ENCODE results near the gene DAB2IP. TPM values are rescaled to one million over a fixed set of nuclear protein-coding genes. Genes with fewer than 3 reads are reported as not detected.

Gene DAB2IP
- total RNA-seq, 2 donors from 2014 or later: not detected

DNA sequence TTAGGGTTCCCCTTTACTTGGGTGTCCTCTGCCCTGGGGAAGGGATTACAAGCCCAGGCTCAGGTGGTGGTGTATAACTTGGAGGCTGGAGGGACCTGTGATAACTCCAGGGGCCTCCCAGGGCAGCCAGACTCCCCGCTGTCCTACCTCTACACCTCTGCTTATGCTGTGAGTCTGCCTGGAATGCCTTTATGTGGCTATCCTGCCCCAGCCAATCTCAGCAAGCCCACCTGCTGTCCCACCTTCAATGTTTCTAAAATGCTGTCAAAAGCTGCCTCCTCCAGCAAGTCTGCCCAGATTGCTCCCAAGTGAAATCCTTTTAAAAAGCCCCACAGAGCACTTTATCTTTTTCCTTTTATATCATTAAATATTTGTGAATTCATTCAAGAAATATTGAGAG, 39.3 kb downstream of the DAB2IP start:
- ATAC-seq (no peak), DNase-seq (no peak)
- Mint-ChIP-seq H3K4me1 (peaks cover 2% of the 10 kb centered on the region), H3K4me3 (no peak overlapping the region), H3K27me3 (peaks cover 21% of the 10 kb centered on the region), H3K36me3 (ENCODE audit: low read depth) (no peaks in the 10 kb centered on the region), H3K27ac (no peak overlapping the region)
- no peaks in the 10 kb centered on the region for H3K9me3 ChIP-seq (ENCODE audit: control insufficient read depth, low read length, poor library complexity, severe bottlenecking)

DNA sequence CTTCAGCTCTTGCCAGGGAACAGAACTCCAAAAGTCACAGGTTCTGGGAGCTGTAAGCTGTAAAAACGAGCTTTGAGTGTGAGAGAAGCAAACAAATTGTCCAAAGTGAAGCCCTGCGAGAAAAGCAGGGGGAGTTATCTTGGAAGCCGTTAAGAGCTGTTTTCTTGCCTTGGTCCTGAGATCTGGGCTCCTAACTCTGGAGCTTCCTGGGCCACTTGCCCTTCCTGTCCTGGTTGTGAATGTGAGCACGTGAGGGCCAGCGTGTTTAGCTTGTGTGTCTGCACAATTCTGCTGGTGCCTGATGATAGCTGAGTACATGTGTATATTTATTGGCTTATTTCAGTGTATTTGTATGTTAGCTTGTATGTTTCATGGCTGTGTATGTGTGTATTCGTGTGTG, 40.5 kb downstream of the DAB2IP start:
- Mint-ChIP-seq H3K4me3 (no peak overlapping the region), H3K27ac (no peak overlapping the region), H3K27me3 (peaks cover 22% of the 10 kb centered on the region), H3K36me3 (ENCODE audit: low read depth) (peaks cover 2% of the 10 kb centered on the region), H3K4me1 (peaks cover 6% of the 10 kb centered on the region)
- no peaks in the 10 kb centered on the region for H3K9me3 ChIP-seq (ENCODE audit: control insufficient read depth, low read length, poor library complexity, severe bottlenecking)
- ATAC-seq (no peak), DNase-seq (no peak)

DNA sequence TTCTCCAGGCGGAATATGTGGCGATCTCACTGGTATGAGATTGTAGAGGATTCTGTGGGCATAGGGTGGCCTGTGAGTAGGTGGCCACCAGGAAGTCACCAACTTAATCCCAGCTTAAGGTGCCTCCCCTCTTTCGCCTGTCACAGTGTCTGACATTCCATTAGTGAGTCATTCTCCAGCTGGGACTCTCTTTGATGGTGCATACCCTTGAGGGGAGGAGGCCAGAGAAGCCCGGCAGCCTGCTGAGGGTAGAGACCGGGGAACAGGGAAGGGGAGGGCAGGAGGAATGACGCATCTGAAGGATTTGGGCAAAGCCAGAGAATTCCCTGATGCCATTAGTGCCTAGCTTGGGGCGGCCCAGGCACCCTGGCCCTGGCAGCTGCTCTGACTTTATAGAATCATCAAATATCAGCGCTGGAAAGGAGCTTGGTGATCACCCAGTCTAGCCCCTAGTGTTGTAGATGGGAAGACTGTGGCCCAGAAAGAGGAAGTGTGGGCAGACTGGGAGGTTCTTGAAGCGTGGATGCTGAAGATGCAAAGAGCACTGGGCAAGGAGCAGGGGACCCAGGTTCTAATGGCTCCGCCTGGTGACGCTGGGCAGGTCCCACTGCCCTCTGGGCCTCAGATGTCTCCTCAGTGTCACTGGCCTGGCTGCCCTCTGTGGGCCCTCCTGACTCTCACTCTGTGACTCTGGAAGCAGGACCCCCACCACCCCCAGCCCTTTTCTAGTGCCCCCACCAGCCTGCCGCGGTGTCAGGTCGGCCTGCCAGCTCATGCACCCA, 41.4 kb downstream of the DAB2IP start:
- no peaks in the 10 kb centered on the region for H3K9me3 ChIP-seq (ENCODE audit: control insufficient read depth, low read length, poor library complexity, severe bottlenecking)

DNA sequence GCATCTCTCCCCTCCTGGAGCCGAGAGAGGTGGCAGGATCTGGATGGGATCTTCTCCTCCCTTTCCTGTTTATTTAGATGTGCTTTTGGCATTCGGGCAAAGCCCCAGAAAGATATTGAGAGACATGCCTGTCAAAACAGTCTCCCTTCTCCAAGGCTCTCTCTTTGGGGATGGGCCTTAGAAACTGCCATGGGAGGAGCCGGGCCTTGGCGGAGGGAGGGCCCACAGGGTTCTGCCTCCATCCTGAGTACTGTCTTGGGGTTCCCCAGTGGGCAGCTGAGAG, 41.9 kb downstream of the DAB2IP start:
- peaks cover 32% of the 10 kb centered on the region for H3K27me3 Mint-ChIP-seq
- H3K4me1 Mint-ChIP-seq: peaks cover 12% of the 10 kb centered on the region
- peaks cover 4% of the 10 kb centered on the region for H3K36me3 Mint-ChIP-seq (ENCODE audit: low read depth)
- ATAC-seq (no peak), DNase-seq (no peak)
- H3K4me3 Mint-ChIP-seq: no peak overlapping the region
- no peaks in the 10 kb centered on the region for H3K9me3 ChIP-seq (ENCODE audit: control insufficient read depth, low read length, poor library complexity, severe bottlenecking)
- no peak overlapping the region for H3K27ac Mint-ChIP-seq

More for the DNA sequence above, 41.4 kb downstream of the DAB2IP start:
- Mint-ChIP-seq H3K27me3 (peaks cover 27% of the 10 kb centered on the region), H3K4me1 (peaks cover 12% of the 10 kb centered on the region), H3K27ac (peak overlapping the region; percentile 68), H3K4me3 (no peak overlapping the region), H3K36me3 (ENCODE audit: low read depth) (peaks cover 4% of the 10 kb centered on the region)
- DNase-seq (no peak), ATAC-seq (no peak)

DNA sequence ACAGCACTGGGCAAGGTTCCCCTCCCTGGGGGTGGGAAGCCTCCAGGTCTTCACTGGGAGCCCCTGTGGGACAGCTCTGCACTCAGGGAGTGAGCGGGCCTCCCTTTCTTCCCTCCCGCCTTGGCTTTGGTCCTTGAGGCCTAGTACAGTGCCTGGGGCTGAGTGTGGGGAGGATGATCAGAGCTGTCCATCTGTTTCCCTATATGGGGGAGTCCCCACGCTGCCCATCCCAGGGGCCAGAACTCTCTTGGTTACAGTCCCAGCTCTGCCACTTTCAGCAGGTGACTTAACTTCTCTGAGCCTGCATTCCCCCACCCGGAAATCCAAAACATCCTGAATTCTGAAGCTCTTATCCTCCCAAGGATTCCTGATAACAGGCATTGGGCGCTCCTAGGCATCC, 42.6 kb downstream of the DAB2IP start:
- DNase-seq (no peak), ATAC-seq (no peak)
- peaks cover 12% of the 10 kb centered on the region for H3K4me1 Mint-ChIP-seq
- peaks cover 4% of the 10 kb centered on the region for H3K36me3 Mint-ChIP-seq (ENCODE audit: low read depth)
- no peak overlapping the region for H3K4me3 Mint-ChIP-seq
- H3K9me3 ChIP-seq (ENCODE audit: control insufficient read depth, low read length, poor library complexity, severe bottlenecking): no peaks in the 10 kb centered on the region
- no peak overlapping the region for H3K27ac Mint-ChIP-seq
- peaks cover 33% of the 10 kb centered on the region for H3K27me3 Mint-ChIP-seq

DNA sequence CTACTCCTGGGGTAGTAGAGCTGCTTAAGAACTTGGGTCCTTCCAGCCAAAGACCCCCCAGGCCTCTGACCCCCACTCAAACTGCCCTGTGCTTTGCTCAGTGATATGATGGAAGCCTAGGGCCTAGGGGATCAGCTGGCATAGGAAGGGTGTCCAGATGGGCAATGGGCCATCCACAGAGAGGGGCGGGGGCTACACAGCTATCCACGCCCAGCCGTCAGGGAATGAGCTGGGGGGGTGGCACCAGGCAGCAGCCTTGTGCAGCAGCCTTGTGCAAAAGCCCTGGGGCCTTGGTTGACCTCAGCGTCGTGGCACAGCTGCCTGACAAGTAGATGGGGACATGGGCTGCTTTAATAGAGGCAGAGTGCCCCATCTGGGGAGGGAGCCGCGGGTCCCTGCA, 43.2 kb downstream of the DAB2IP start:
- peaks cover 4% of the 10 kb centered on the region for H3K36me3 Mint-ChIP-seq (ENCODE audit: low read depth)
- DNase-seq (no peak), ATAC-seq (no peak)
- H3K27ac Mint-ChIP-seq: no peak overlapping the region
- H3K4me1 Mint-ChIP-seq: peaks cover 12% of the 10 kb centered on the region
- no peaks in the 10 kb centered on the region for H3K9me3 ChIP-seq (ENCODE audit: control insufficient read depth, low read length, poor library complexity, severe bottlenecking)
- no peak overlapping the region for H3K4me3 Mint-ChIP-seq
- H3K27me3 Mint-ChIP-seq: peaks cover 33% of the 10 kb centered on the region

DNA sequence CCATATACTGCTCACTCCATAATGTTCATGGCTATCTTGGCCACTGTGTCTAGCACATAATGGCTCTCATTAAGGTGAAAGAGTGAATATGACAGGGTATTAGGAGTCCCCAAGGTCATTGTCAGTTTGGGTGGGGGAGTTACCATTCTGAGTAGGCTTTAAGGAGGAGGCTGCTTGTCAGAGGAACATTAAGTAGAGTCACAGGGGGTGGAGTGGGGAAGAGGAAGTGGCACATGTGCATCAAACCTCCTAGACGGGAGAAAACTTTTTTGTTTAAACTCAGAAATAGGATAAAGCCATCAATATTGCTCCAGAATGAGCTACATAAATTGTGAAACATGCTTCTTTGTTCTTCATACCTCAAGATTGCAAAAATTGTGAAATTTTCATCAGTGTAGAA, 45.5 kb downstream of the DAB2IP start:
- peaks cover 4% of the 10 kb centered on the region for H3K36me3 Mint-ChIP-seq (ENCODE audit: low read depth)
- no peaks in the 10 kb centered on the region for H3K9me3 ChIP-seq (ENCODE audit: control insufficient read depth, low read length, poor library complexity, severe bottlenecking)
- H3K4me1 Mint-ChIP-seq: peaks cover 12% of the 10 kb centered on the region
- ATAC-seq: no peak
- peak overlapping the region; percentile 28 for H3K4me3 Mint-ChIP-seq
- H3K27ac Mint-ChIP-seq: no peak overlapping the region
- no peak for DNase-seq
- peaks cover 47% of the 10 kb centered on the region for H3K27me3 Mint-ChIP-seq

DNA sequence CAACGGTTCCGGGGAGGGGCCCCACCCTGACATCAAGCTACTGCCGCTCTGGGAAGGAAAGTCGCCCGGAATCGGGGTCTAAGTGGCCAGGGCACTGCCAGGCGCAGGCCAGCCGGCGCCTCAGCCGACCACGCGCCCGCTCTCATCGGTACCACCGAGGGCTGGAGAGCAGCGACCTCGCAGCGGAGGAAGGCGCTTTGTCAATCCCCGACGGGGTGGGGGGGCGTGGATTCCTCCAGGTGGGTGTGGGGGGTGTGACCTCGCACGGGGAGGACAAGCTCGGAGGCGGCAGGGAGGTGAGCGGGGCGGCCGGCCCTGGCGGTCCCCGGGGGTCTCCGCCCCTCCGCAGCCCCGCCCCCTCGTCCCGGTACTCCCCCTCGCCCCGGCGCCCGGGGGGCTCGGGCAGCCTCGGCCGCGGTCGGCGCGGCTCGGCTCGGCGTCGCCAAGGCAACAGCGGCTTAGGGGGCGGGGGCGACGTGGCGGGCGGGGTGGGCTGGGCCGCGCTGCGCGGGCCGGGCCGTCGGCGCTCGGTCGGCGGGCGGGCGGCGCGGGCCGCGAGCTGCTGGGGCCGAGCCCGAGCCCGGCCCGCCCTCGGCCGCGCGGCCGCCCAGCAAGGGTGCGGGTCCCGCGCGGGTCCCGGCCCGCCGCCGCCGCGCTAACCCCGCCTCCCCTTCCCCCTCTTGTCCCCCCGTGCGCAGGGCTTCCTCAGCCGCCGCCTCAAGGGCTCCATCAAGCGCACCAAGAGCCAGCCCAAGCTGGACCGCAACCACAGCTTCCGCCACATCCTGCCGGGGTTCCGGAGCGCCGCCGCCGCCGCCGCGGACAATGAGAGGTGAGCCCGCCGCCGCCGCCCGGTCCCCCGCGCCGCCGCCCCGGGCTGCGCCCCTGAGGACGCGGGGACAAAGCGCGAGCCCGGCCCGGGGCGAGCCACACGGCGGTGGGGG, 47.5 kb downstream of the DAB2IP start:
- Mint-ChIP-seq H3K4me3 (peak overlapping the region; percentile 56), H3K27me3 (peaks cover 50% of the 10 kb centered on the region), H3K4me1 (peaks cover 10% of the 10 kb centered on the region), H3K27ac (no peak overlapping the region), H3K36me3 (ENCODE audit: low read depth) (peaks cover 4% of the 10 kb centered on the region)
- DNase-seq (no peak), ATAC-seq (peak; percentile 63)
- no peaks in the 10 kb centered on the region for H3K9me3 ChIP-seq (ENCODE audit: control insufficient read depth, low read length, poor library complexity, severe bottlenecking)

DNA sequence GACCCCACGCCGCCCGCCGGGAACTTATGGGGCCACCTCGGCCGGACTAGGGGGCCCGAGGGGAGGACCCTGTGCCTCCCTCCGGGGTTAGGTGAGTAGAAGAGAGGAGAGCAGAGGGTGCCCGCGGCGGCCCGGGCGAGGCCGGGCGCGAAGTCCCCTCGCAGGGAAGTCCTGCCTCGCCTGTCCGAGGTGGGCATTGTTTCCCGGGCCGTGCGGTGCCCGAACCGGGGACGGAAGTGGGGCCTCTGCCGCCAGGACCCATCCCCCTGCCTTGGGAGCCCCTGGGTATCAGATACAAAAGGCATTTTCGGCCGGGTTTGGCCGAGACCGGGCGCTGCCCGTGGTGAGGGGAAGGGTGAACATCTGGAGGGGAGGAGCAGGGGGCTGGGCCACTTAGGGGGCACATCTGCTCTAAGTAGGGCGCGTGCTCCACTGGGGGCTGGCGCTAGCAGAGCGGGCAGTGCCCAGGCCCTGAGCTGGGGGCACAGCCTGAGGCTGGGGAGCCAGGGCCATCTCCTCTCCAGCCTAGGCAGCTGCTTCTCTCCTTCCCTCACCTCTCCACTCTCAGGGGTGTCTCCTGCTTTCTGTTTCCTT, 48.2 kb downstream of the DAB2IP start:
- no peak for ATAC-seq
- Mint-ChIP-seq H3K36me3 (ENCODE audit: low read depth) (peaks cover 4% of the 10 kb centered on the region), H3K4me3 (no peak overlapping the region), H3K4me1 (peaks cover 10% of the 10 kb centered on the region), H3K27ac (no peak overlapping the region), H3K27me3 (peaks cover 58% of the 10 kb centered on the region)
- H3K9me3 ChIP-seq (ENCODE audit: control insufficient read depth, low read length, poor library complexity, severe bottlenecking): no peaks in the 10 kb centered on the region
- DNase-seq: no peak

DNA sequence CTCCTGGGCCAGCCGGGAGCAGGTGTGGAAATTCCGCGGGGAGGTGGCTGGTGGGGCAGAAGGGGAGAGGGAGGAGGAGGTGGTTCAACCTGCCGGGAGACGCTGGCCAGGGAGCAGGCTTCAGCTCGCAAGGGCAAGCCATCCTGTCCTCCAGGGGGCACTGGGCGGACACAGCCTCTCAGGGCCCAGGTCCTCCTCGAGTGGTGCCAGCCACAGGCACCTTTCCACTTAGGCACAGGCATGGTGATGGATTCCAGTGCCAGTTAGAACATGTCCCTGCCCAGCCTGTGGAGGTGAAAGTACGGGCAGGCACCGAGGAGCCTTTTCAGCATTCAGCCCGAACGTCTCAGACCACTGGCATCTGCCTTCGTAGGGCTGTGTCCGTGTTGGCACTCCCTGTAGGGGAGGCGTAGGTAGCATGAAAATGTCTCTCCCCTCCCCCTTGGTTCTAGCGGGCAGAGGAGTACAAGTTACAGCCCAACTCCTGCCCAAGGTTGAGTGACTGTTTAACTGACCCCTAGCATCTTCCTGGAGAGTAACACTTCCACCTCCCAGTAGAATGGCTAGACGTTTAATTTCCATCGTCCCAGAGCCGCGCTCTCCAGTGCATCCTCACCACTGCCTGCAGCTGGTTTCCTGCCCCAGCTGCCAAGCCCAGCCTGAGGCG, 48.9 kb downstream of the DAB2IP start:
- DNase-seq (no peak), ATAC-seq (no peak)
- Mint-ChIP-seq H3K27ac (no peak overlapping the region), H3K27me3 (peaks cover 64% of the 10 kb centered on the region), H3K4me3 (peak overlapping the region; percentile 47), H3K36me3 (ENCODE audit: low read depth) (peaks cover 4% of the 10 kb centered on the region), H3K4me1 (peaks cover 10% of the 10 kb centered on the region)
- H3K9me3 ChIP-seq (ENCODE audit: control insufficient read depth, low read length, poor library complexity, severe bottlenecking): no peaks in the 10 kb centered on the region

DNA sequence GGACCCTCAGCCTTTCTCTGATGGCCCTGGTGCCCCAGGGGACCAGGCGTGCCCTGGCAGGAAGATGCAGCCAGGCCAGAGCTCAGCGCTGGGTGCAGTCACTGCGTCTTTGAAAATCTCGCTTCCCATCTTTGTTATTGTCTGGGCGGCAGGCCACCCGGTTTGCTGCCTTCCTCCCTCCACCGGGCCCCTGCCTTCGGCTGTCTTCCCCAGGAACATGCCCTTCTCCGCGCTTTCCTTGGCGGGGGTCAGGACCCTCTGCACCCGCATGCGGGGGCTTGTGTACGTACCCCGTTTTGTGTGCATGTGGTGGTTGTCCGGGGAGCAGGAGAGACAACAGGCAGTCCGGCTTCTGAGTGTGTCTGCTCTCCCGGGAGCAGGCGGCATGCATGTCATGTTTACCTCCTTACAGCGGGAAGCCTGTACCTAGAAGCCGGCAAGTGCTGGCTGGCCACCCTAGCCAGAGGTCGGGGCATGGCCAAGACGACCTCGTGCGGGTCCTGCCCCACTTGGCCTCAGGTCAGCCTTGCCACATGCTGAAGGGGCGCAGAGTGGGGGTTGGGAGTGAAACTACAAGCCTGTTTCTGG, 49.5 kb downstream of the DAB2IP start:
- Mint-ChIP-seq H3K4me1 (peaks cover 10% of the 10 kb centered on the region), H3K27ac (no peak overlapping the region), H3K27me3 (peaks cover 69% of the 10 kb centered on the region), H3K4me3 (peak overlapping the region; percentile 47), H3K36me3 (ENCODE audit: low read depth) (peaks cover 4% of the 10 kb centered on the region)
- ATAC-seq (no peak), DNase-seq (no peak)
- no peaks in the 10 kb centered on the region for H3K9me3 ChIP-seq (ENCODE audit: control insufficient read depth, low read length, poor library complexity, severe bottlenecking)

DNA sequence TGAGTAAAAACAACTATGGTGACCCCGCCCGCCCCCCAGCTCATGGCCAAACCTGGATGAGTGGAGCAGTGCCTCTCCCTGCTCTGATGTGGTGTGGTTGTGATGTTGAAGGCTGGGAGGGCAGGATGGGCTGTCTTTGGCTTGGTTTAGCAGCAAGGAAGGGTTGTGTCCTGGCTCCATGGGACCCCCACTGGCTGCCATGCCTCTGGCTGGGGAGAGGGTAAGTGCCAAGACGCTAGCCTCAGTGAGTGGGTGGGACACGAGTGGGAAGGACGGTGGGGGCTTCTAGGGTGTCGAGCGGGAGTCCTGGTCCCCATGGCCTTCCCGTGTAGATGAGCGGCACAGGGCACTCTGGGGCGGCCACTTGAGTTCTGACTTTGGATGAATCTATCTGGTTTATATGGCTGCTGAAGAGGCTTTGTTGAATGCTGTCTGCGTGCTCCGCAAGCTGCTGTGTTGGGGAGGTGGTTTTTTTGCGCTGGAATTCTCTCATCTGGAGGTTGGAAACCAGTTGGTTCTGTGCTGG, 50.4 kb downstream of the DAB2IP start:
- Mint-ChIP-seq H3K27me3 (peaks cover 63% of the 10 kb centered on the region), H3K27ac (no peak overlapping the region), H3K4me3 (no peak overlapping the region), H3K4me1 (peaks cover 7% of the 10 kb centered on the region), H3K36me3 (ENCODE audit: low read depth) (peaks cover 3% of the 10 kb centered on the region)
- DNase-seq (no peak), ATAC-seq (no peak)
- no peaks in the 10 kb centered on the region for H3K9me3 ChIP-seq (ENCODE audit: control insufficient read depth, low read length, poor library complexity, severe bottlenecking)
